Lung microvascular endothelial cell (primary cell): ENCODE results near the gene AGO4. TPM values are rescaled to one million over a fixed set of nuclear protein-coding genes. Genes with fewer than 3 reads are reported as not detected.
A peak's percentile ranks its signal among the peaks of the same experiment; 100 is the strongest.
"Not testable (repeated sequence)": the region's sequence is repeated elsewhere in the genome, so short reads cannot be mapped to it uniquely, and the experiment has no call there.

ENCODE experiments used
- DNase-seq, 2 donors: peaks; one replicate each; pipeline versions ENCODE4 v3.0.0 to v3.0.0-alpha.2; 2010; ENCODE audit warnings: low read depth in 2 of 2
- total RNA-seq: library from RNA; depleted of rRNA; stranded (reverse); fragments of >200 nt; gene quantifications from 2 replicates; pipeline ENCODE4 v1.2.1, GENCODE V29; 2014

Gene AGO4
- total RNA-seq, 1 donor from 2014 or later, result 37.9 TPM

- peak in 1 of 2 donors; percentile 19 for DNase-seq
Observed at GRCh38 chr1:35810096-35810881, 2.5 kb downstream of the AGO4 start.

GRCh38 chr1:35812754-35813153 is 4.9 kb downstream of the AGO4 start:
- not testable (repeated sequence) for DNase-seq

GRCh38 chr1:35825255-35825654 is 17.4 kb downstream of the AGO4 start:
- no peak for DNase-seq

GRCh38 chr1:35832276-35832905 is 24.6 kb downstream of the AGO4 start:
- DNase-seq, result no peak

- DNase-seq, result no peak
Observed at GRCh38 chr1:35833395-35833794, 25.6 kb downstream of the AGO4 start.

GRCh38 chr1:35834218-35834617 is 26.4 kb downstream of the AGO4 start:
- no peak for DNase-seq

GRCh38 chr1:35835398-35835797 is 27.6 kb downstream of the AGO4 start:
- DNase-seq, result no peak

GRCh38 chr1:35836734-35837133 is 28.9 kb downstream of the AGO4 start:
- DNase-seq, result no peak

GRCh38 chr1:35838693-35839245 is 31.0 kb downstream of the AGO4 start:
- no peak for DNase-seq

GRCh38 chr1:35844826-35845225 is 37.0 kb downstream of the AGO4 start:
- no peak for DNase-seq

- no peak for DNase-seq
Observed at GRCh38 chr1:35845766-35846165, 38.0 kb downstream of the AGO4 start.

GRCh38 chr1:35847935-35848565 is 40.2 kb downstream of the AGO4 start:
- DNase-seq, result peak in 1 of 2 donors; percentile 55

GRCh38 chr1:35850051-35850450 is 42.2 kb downstream of the AGO4 start:
- no peak for DNase-seq

GRCh38 chr1:35850716-35851115 is 42.9 kb downstream of the AGO4 start:
- DNase-seq, result no peak

GRCh38 chr1:35851132-35851869 is 43.5 kb downstream of the AGO4 start:
- DNase-seq, result no peak

- DNase-seq, result no peak
Observed at GRCh38 chr1:35852241-35852640, 44.4 kb downstream of the AGO4 start.

- DNase-seq, result no peak
Observed at GRCh38 chr1:35854989-35855700, 47.3 kb downstream of the AGO4 start.

- no peak for DNase-seq
Observed at GRCh38 chr1:35856964-35857363, 49.1 kb downstream of the AGO4 start.

GRCh38 chr1:35857830-35858229 is 50.0 kb downstream of the AGO4 start:
- peak; percentile 12 to 39 for DNase-seq

- no peak for DNase-seq
Observed at GRCh38 chr1:35860696-35861095, 52.9 kb downstream of the AGO4 start.

GRCh38 chr1:35863136-35863535 is 55.3 kb downstream of the AGO4 start:
- no peak for DNase-seq
